HepG2 (cell line): ENCODE data around the gene ARSJ. TPM values are rescaled to one million over a fixed set of nuclear protein-coding genes. Genes with fewer than 3 reads are reported as not detected.

ENCODE experiments used
- ATAC-seq: fragments of 200-7000 bp; cut with Tn5 transposase; 3 replicates; pipeline ENCODE4 v1.9.1; 2020; ENCODE audit warnings: mild to moderate bottlenecking, moderate library complexity
- BruUV-seq: library from RNA; stranded (reverse); fragments of 400-500 nt; replicated peaks from 2 replicates; lab custom pipeline; 2021; lab: Mats Ljungman, UMichigan
- CTCF ChIA-PET: fragments of 300-600 bp; formaldehyde crosslinking; extraction: SDS; loops from one replicate; lab custom pipeline; 2021; ENCODE audit warnings: low total read pairs, inconsistent platforms, low intra/inter-chr PET ratio; lab: Yijun Ruan, JAX
- POLR2A ChIA-PET: fragments of 350-600 bp; sonication (Branson Sonifier 250); formaldehyde crosslinking; loops from one replicate; lab custom pipeline; 2020; ENCODE audit warnings: antibody characterized with exemption, inconsistent platforms; lab: Yijun Ruan, JAX
- DNase-seq: peaks from one replicate; pipeline ENCODE4 v3.0.0-alpha.2; 2015; ENCODE audit warnings: low spot score
- FAIRE-seq: peaks from 3 replicates; lab custom pipeline; 2011; peaks lifted over from hg19 to GRCh38; lab: Jason Lieb, UNC
- H2AFZ ChIP-seq: one replicate; pipeline ENCODE4 v1.6.1; 2011; ENCODE audit warnings: low read length, inconsistent platforms
- H3K27ac ChIP-seq: fragments of 300-600 bp; 3 replicates; pipeline ENCODE4 v1.8.0; 2011; ENCODE audit warnings: mixed run types, mild to moderate bottlenecking, mixed read lengths, low read length, inconsistent platforms; ENCODE audit not compliant: insufficient read depth; ENCODE audit errors: extremely low read length
- H3K27me3 ChIP-seq, 2 experiments: fragments of 200-600 bp in 1 of 2; 2 replicates in 1 of 2; 3 replicates in 1 of 2; pipeline versions ENCODE4 v1.6.0 to v1.8.0; 2011; ENCODE audit warnings: low read length in 2 of 2, mild to moderate bottlenecking in 2 of 2, moderate library complexity in 2 of 2, inconsistent platforms in 1 of 2; ENCODE audit not compliant: insufficient read depth in 2 of 2, control insufficient read depth in 1 of 2
- H3K36me3 ChIP-seq, 2 experiments: fragments of 200-600 bp in 1 of 2; replicated peaks in 1 of 2; 2 replicates in 1 of 2; 3 replicates in 1 of 2; pipeline versions ENCODE4 v1.5.1 to v1.8.0; 2011; ENCODE audit warnings: low read length in 2 of 2, inconsistent platforms in 1 of 2; ENCODE audit not compliant: insufficient read depth in 2 of 2, control insufficient read depth in 1 of 2
- H3K4me1 ChIP-seq: 2 replicates; pipeline ENCODE4 v1.5.1; 2012; ENCODE audit warnings: low read length, inconsistent platforms; ENCODE audit not compliant: insufficient read depth
- H3K4me2 ChIP-seq: 2 replicates; pipeline ENCODE4 v1.6.0; 2011; ENCODE audit warnings: low read depth, low read length, inconsistent platforms
- H3K4me3 ChIP-seq, 3 experiments: fragments of 200-600 bp in 1 of 3; sonication (generic), shearing (Covaris generic) in 1 of 3; replicated peaks in 1 of 3; 2 replicates each; pipeline ENCODE4 v1.5.1; 2011 to 2016; ENCODE audit warnings: low read length in 3 of 3, inconsistent platforms in 2 of 3, low read depth in 2 of 3, mild to moderate bottlenecking in 2 of 3, control low read depth in 1 of 3, mixed read lengths in 1 of 3; ENCODE audit not compliant: insufficient read depth in 1 of 3
- H3K79me2 ChIP-seq: one replicate; pipeline ENCODE4 v1.6.1; 2011; ENCODE audit warnings: low read length, inconsistent platforms; ENCODE audit not compliant: insufficient read depth
- H3K9ac ChIP-seq: 2 replicates; pipeline ENCODE4 v1.6.0; 2011; ENCODE audit warnings: mild to moderate bottlenecking, low read depth, low read length, inconsistent platforms; ENCODE audit not compliant: insufficient read depth
- H3K9me3 ChIP-seq: 2 replicates; pipeline ENCODE4 v1.5.1; 2012; ENCODE audit warnings: mild to moderate bottlenecking, low read length
- H4K20me1 ChIP-seq: 2 replicates; pipeline ENCODE4 v1.6.0; 2011; ENCODE audit warnings: inconsistent platforms, mild to moderate bottlenecking, low read length, moderate library complexity; ENCODE audit not compliant: insufficient read depth
- NFE2L1 ChIP-seq: sonication (generic); formaldehyde crosslinking; IDR thresholded peaks from 2 replicates; pipeline ENCODE4 v1.4.0; 2020; ENCODE audit warnings: missing genetic modification reagents, mild to moderate bottlenecking, borderline replicate concordance
- PHF20 ChIP-seq: sonication (generic); formaldehyde crosslinking; IDR thresholded peaks from 2 replicates; pipeline ENCODE4 v1.5.0; 2020; ENCODE audit warnings: mild to moderate bottlenecking, missing genetic modification reagents
- RARA ChIP-seq: IDR thresholded peaks from 2 replicates; pipeline ENCODE4 v1.6.1; 2016; ENCODE audit warnings: missing genetic modification reagents, missing compliant biosample characterization
- SP1 ChIP-seq, 2 experiments: fragments of 450-650 bp in 1 of 2; sonication (generic) in 1 of 2; formaldehyde crosslinking in 1 of 2; IDR thresholded peaks; 2 replicates each; pipeline versions ENCODE4 v1.4.0 to v1.6.1; 2016 to 2020; ENCODE audit warnings: missing genetic modification reagents in 1 of 2
- ZNF225 ChIP-seq: sonication (generic); formaldehyde crosslinking; IDR thresholded peaks from 2 replicates; pipeline ENCODE4 v1.4.0; 2020; ENCODE audit warnings: mild to moderate bottlenecking, missing genetic modification reagents
- ZNF530 ChIP-seq: sonication (generic); formaldehyde crosslinking; IDR thresholded peaks from 2 replicates; pipeline ENCODE4 v1.5.0; 2020; ENCODE audit warnings: low read depth, mild to moderate bottlenecking, missing genetic modification reagents
- ZNF607 ChIP-seq: sonication (generic); formaldehyde crosslinking; IDR thresholded peaks from 2 replicates; pipeline ENCODE4 v1.5.1; 2020; ENCODE audit warnings: missing genetic modification reagents, mild to moderate bottlenecking, borderline replicate concordance
- ZNF772 ChIP-seq: sonication (generic); formaldehyde crosslinking; IDR thresholded peaks from 2 replicates; pipeline ENCODE4 v1.5.0; 2020; ENCODE audit warnings: mild to moderate bottlenecking, missing genetic modification reagents
- WGBS: methylation state at CpG from one replicate; pipeline ENCODE4 v1.1.6; 2017; ENCODE audit warnings: low lambda C conversion rate; 5-methylcytosine and 5-hydroxymethylcytosine counted together
- in situ Hi-C: cut with HindIII; loops from 2 replicates; pipeline ENCODE4 v1.10.0; 2017; ENCODE audit warnings: low pct_unique_long_range_greater_than_20kb; ENCODE audit not compliant: extremely low pct_ligation_motif_present
- intact Hi-C: fragments of 100-400 bp; cut with micrococcal nuclease; formaldehyde crosslinking; loops from one replicate; pipeline ENCODE4 v1.10.0; 2022; ENCODE audit not compliant: unreplicated experiment
- polyA plus RNA-seq, 8 experiments: library from polyadenylated mRNA; depleted of rRNA in 3 of 8; stranded (reverse) in 7 of 8; unstranded in 1 of 8; fragments of >200 nt; fragmentation: Illumina TruSeq in 4 of 8; extraction: Trizol in 4 of 8; gene quantifications; 2 replicates each; pipeline versions ENCODE4 v1.2.1 to v1.2.3, GENCODE V29; 2011 to 2016; ENCODE audit warnings: low read depth in 4 of 8, missing spikeins in 1 of 8, mixed read lengths in 1 of 8; ENCODE audit not compliant: insufficient read depth in 1 of 8
- total RNA-seq, 5 experiments: library from RNA; depleted of rRNA; stranded (reverse); fragments of >200 nt; fragmentation: Illumina TruSeq; extraction: Trizol; gene quantifications; 2 replicates each; pipeline ENCODE4 v1.2.3, GENCODE V29; 2016; ENCODE audit warnings: low read depth in 1 of 5
- TF ChIP-seq, protein P1 (sequence below): sonication (generic); formaldehyde crosslinking; IDR thresholded peaks from 2 replicates; pipeline ENCODE4 v1.4.0; 2020; ENCODE audit warnings: missing genetic modification reagents

Gene ARSJ
- total and polyA plus RNA-seq, 2 of the 13 experiments (the other 11 are each of a cell fraction or from before 2014, with no cell fraction given), result not detected

DNA sequence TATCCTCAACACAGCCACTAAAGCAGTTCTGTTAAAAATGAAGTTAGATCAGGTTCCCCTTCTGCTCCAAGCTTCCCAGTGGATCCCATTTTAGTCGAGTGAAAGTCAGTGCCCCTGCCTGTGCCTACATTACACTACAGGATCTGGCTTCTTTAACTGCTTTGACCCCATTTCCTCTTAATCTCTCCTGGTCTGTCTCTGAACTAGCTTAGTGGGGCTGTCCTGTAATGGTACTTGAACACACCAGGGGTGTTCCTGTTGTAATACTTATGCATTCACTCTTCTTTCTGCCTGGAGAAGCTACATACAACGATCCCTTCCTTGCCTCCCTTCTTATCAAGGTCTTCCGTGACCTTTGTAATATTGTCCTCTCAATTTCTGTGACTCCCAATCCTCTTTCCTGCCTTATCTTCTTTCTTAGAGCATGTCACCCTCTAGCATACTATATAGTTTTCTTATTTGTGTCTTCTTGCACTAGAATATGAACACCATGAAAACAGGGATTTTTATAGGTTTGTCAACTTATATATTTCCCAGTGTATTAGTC lies 16.7 kb downstream of the ARSJ start:
- DNase-seq (no peak), ATAC-seq (no peak), FAIRE-seq (no peak)
- H3K9me3 ChIP-seq, result no peaks in the 10 kb centered on the region
- H3K9ac ChIP-seq, result no peak overlapping the region
- no peaks in the 10 kb centered on the region for H3K79me2 ChIP-seq
- intact Hi-C loops, result no loop called here
- WGBS, result 27% methylated on average over 3 of the region's 3 CpGs
- no peak overlapping the region for H2AFZ ChIP-seq
- H3K36me3 ChIP-seq, result no peaks in the 10 kb centered on the region
- H3K4me3 ChIP-seq, result no peak overlapping the region
- ChIA-PET POLR2A (no interaction called here), CTCF (no interaction called here)
- BruUV-seq, result no TSS peak
- H3K27me3 ChIP-seq, result no peaks in the 10 kb centered on the region
- no peaks in the 10 kb centered on the region for H4K20me1 ChIP-seq
- H3K4me2 ChIP-seq, result no peak overlapping the region
- peaks cover 8% of the 10 kb centered on the region for H3K4me1 ChIP-seq
- TF ChIP-seq ZNF772 (CRISPR knock-in tag), result no peak
- no peak for TF ChIP-seq SP1 (IDR thresholded peaks at IDR 0.05)
- no peak for TF ChIP-seq SP1 (CRISPR knock-in tag; IDR thresholded peaks at IDR 0.05)
- TF ChIP-seq PHF20 (CRISPR knock-in tag), result no peak
- TF ChIP-seq RARA (CRISPR knock-in tag), result no peak
- TF ChIP-seq ZNF225 (CRISPR knock-in tag), result no peak
- no peak for TF ChIP-seq ZNF607 (CRISPR knock-in tag)
- TF ChIP-seq NFE2L1 (CRISPR knock-in tag), result no peak
- TF ChIP-seq, protein P1, sequence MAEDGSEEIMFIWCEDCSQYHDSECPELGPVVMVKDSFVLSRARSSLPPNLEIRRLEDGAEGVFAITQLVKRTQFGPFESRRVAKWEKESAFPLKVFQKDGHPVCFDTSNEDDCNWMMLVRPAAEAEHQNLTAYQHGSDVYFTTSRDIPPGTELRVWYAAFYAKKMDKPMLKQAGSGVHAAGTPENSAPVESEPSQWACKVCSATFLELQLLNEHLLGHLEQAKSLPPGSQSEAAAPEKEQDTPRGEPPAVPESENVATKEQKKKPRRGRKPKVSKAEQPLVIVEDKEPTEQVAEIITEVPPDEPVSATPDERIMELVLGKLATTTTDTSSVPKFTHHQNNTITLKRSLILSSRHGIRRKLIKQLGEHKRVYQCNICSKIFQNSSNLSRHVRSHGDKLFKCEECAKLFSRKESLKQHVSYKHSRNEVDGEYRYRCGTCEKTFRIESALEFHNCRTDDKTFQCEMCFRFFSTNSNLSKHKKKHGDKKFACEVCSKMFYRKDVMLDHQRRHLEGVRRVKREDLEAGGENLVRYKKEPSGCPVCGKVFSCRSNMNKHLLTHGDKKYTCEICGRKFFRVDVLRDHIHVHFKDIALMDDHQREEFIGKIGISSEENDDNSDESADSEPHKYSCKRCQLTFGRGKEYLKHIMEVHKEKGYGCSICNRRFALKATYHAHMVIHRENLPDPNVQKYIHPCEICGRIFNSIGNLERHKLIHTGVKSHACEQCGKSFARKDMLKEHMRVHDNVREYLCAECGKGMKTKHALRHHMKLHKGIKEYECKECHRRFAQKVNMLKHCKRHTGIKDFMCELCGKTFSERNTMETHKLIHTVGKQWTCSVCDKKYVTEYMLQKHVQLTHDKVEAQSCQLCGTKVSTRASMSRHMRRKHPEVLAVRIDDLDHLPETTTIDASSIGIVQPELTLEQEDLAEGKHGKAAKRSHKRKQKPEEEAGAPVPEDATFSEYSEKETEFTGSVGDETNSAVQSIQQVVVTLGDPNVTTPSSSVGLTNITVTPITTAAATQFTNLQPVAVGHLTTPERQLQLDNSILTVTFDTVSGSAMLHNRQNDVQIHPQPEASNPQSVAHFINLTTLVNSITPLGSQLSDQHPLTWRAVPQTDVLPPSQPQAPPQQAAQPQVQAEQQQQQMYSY (CRISPR knock-in tag), result no peak
- no peak for TF ChIP-seq ZNF530 (CRISPR knock-in tag)
- TF ChIP-seq, all 625 proteins: peak for 0
- H3K27ac ChIP-seq, result no peak overlapping the region
- in situ Hi-C loops, result no loop called here
